Measurements from ENCODE around the gene CATSPERZ. TPM values are rescaled to one million over a fixed set of nuclear protein-coding genes. Genes with fewer than 3 reads are reported as not detected.

CATSPERZ gene
- total and polyA plus RNA-seq, 9 of the 15 experiments (the other 6 are each of a cell fraction or from before 2014, with no cell fraction given) = 0.86 to 8.5 (median 3.5) TPM

DNA sequence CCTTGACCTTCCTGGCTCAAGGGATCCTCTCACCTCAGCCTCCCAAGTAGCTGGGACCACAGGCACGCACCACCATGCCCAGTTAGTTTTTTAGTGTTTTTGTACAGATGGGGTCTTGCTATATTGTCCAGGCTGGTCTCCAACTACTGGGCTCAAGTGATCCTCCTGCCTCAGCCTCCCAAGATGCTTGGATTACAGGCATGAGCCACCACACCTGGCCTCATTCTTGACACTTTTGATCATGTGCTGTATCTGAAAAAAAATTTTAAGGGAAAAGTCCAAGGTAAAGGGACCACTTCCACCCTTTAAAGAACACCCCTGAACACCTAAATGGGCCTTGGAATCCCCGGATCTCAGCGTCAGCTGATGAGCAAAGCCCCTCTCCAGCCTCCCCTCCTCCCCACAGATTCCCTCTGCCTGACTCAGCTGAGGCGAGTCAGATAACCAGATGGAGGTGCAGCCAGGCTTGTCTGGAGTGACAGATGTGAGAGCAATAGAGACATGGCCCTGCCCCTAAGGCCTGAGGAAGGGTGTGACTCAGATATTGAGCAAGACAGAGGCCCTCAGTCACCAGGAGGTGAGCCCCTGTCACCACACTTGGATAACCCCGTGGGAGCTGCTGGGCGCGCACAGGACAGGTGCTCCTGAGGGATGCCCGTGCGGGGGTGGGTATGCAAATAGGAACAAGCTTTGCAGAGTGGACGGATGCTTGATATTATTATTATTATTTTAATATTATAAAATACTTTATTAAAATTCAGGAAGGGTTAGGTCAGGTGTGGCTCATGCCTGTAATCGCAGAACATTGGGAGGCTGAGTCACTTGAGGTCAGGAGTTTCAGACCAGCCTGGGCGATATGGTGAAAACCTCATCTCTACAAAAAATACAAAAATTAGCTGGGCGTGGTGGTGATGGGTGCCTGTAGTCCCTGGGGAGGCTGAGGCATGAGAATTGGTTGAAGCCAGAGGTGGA is 34.9 kb downstream of the CATSPERZ start:
- peak; percentile 94 to 98 (median 96) for DNase-seq (ENCODE audit: extremely low read depth in 1 of 4, low spot score in 3 of 4)
- Histone ChIP-seq H4K20me1 (replicated peaks; ENCODE audit: control insufficient read depth, insufficient read depth, low read length) (no peaks in the 10 kb centered on the region), H3K4me1 (replicated peaks in 1 of 2; ENCODE audit: control insufficient read depth in 2 of 2, insufficient read depth in 2 of 2, low read length in 2 of 2) (peaks cover 42 to 51% of the 10 kb centered on the region in 2 experiments), H2AFZ (ENCODE audit: low read depth, low read length) (no peak overlapping the region), H3K27ac (ENCODE audit: extremely low read depth, low read depth, low read length) (peak overlapping the region; percentile 65; the same call in 2 of the 3 replicates), H3K79me2 (ENCODE audit: control insufficient read depth, insufficient read depth, low read length) (no peaks in the 10 kb centered on the region), H3K9ac (ENCODE audit: insufficient read depth in 1 of 2, low read depth in 2 of 2, low read length in 2 of 2) (peak overlapping the region in 1 of 2 experiments; percentile 33; a peak in 2 of 4 replicates), H3K4me2 (ENCODE audit: insufficient read depth, low read length) (peak overlapping the region; percentile 48), H3K27me3 (ENCODE audit: control insufficient read depth in 2 of 2, insufficient read depth in 2 of 2, low read length in 2 of 2) (no peaks in the 10 kb centered on the region), H3K9me3 (replicated peaks; ENCODE audit: control insufficient read depth, insufficient read depth, low read depth, low read length) (no peaks in the 10 kb centered on the region; the same call in 1 of the 2 replicates), H3K4me3 (no peak overlapping the region), H3K9me1 (ENCODE audit: control insufficient read depth, insufficient read depth, low read length) (no peaks in the 10 kb centered on the region), H3K36me3 (ENCODE audit: control insufficient read depth, insufficient read depth, low read length) (no peaks in the 10 kb centered on the region; the same call in 2 of the 3 replicates)
- peak; percentile 100 for FAIRE-seq
- ChIA-PET POLR2A (interaction anchor here (0.5 to 1.7 kb wide), 8 partner anchors 10 to 409 kb away, joined by 3 to 9 read pairs (median 3); partner anchors contain the start of genes PRDX5, RASGRP2, STIP1 and TRMT112), CTCF (ENCODE audit: low intra/inter-chr PET ratio) (no interaction called here)
- in situ Hi-C loops (cut with MboI) (no loop called here), intact Hi-C loops (cut with micrococcal nuclease) (loop anchor here (1.0 kb wide), 1 partner anchor 20 kb away; no protein-coding TSS in a partner anchor)
- peak; percentile 96 for ATAC-seq
- WGBS (ENCODE audit: insufficient coverage, low coverage, missing lambda C conversion rate) = 5% methylated on average over 13 of the region's 13 CpGs
- BruUV-seq (replicated peaks) = no TSS peak
- TF ChIP-seq POLR3G (IDR thresholded peaks at IDR 0.05; ENCODE audit: extremely low read depth, insufficient read length, insufficient replicate concordance) = no peak
- no peak for TF ChIP-seq PYGO2 (tag; IDR thresholded peaks at IDR 0.05)
- no peak for TF ChIP-seq BCL6 (CRISPR knock-in tag; IDR thresholded peaks at IDR 0.05)
- TF ChIP-seq CHD1 (IDR thresholded peaks at IDR 0.05; ENCODE audit: low read length) = no peak
- TF ChIP-seq, protein P1, sequence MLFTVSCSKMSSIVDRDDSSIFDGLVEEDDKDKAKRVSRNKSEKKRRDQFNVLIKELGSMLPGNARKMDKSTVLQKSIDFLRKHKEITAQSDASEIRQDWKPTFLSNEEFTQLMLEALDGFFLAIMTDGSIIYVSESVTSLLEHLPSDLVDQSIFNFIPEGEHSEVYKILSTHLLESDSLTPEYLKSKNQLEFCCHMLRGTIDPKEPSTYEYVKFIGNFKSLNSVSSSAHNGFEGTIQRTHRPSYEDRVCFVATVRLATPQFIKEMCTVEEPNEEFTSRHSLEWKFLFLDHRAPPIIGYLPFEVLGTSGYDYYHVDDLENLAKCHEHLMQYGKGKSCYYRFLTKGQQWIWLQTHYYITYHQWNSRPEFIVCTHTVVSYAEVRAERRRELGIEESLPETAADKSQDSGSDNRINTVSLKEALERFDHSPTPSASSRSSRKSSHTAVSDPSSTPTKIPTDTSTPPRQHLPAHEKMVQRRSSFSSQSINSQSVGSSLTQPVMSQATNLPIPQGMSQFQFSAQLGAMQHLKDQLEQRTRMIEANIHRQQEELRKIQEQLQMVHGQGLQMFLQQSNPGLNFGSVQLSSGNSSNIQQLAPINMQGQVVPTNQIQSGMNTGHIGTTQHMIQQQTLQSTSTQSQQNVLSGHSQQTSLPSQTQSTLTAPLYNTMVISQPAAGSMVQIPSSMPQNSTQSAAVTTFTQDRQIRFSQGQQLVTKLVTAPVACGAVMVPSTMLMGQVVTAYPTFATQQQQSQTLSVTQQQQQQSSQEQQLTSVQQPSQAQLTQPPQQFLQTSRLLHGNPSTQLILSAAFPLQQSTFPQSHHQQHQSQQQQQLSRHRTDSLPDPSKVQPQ (CRISPR knock-in tag; IDR thresholded peaks at IDR 0.05; ENCODE audit: borderline replicate concordance) = no peak
- TF ChIP-seq, protein P2, sequence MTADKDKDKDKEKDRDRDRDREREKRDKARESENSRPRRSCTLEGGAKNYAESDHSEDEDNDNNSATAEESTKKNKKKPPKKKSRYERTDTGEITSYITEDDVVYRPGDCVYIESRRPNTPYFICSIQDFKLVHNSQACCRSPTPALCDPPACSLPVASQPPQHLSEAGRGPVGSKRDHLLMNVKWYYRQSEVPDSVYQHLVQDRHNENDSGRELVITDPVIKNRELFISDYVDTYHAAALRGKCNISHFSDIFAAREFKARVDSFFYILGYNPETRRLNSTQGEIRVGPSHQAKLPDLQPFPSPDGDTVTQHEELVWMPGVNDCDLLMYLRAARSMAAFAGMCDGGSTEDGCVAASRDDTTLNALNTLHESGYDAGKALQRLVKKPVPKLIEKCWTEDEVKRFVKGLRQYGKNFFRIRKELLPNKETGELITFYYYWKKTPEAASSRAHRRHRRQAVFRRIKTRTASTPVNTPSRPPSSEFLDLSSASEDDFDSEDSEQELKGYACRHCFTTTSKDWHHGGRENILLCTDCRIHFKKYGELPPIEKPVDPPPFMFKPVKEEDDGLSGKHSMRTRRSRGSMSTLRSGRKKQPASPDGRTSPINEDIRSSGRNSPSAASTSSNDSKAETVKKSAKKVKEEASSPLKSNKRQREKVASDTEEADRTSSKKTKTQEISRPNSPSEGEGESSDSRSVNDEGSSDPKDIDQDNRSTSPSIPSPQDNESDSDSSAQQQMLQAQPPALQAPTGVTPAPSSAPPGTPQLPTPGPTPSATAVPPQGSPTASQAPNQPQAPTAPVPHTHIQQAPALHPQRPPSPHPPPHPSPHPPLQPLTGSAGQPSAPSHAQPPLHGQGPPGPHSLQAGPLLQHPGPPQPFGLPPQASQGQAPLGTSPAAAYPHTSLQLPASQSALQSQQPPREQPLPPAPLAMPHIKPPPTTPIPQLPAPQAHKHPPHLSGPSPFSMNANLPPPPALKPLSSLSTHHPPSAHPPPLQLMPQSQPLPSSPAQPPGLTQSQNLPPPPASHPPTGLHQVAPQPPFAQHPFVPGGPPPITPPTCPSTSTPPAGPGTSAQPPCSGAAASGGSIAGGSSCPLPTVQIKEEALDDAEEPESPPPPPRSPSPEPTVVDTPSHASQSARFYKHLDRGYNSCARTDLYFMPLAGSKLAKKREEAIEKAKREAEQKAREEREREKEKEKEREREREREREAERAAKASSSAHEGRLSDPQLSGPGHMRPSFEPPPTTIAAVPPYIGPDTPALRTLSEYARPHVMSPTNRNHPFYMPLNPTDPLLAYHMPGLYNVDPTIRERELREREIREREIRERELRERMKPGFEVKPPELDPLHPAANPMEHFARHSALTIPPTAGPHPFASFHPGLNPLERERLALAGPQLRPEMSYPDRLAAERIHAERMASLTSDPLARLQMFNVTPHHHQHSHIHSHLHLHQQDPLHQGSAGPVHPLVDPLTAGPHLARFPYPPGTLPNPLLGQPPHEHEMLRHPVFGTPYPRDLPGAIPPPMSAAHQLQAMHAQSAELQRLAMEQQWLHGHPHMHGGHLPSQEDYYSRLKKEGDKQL (CRISPR knock-in tag; IDR thresholded peaks at IDR 0.05; ENCODE audit: borderline replicate concordance) = no peak
- TF ChIP-seq, protein P3, sequence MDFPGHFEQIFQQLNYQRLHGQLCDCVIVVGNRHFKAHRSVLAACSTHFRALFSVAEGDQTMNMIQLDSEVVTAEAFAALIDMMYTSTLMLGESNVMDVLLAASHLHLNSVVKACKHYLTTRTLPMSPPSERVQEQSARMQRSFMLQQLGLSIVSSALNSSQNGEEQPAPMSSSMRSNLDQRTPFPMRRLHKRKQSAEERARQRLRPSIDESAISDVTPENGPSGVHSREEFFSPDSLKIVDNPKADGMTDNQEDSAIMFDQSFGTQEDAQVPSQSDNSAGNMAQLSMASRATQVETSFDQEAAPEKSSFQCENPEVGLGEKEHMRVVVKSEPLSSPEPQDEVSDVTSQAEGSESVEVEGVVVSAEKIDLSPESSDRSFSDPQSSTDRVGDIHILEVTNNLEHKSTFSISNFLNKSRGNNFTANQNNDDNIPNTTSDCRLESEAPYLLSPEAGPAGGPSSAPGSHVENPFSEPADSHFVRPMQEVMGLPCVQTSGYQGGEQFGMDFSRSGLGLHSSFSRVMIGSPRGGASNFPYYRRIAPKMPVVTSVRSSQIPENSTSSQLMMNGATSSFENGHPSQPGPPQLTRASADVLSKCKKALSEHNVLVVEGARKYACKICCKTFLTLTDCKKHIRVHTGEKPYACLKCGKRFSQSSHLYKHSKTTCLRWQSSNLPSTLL (IDR thresholded peaks at IDR 0.05) = no peak
